Activated CD8-positive, alpha-beta memory T cell treated with anti-CD3 and anti-CD28 coated beads for 36 hours (primary cell): ENCODE measurements around the gene RAP1GDS1. TPM values are rescaled to one million over a fixed set of nuclear protein-coding genes. Genes with fewer than 3 reads are reported as not detected.
"Not testable (repeated sequence)": the region's sequence is repeated elsewhere in the genome, so short reads cannot be mapped to it uniquely, and the experiment has no call there.

Source experiments
- CTCF ChIA-PET: fragments of 350-600 bp; sonication (Branson Sonifier 250); formaldehyde crosslinking; loops from one replicate; lab custom pipeline; 2021; ENCODE audit warnings: antibody characterized with exemption; lab: Charles Lee
- POLR2A ChIA-PET: fragments of 350-600 bp; sonication (Branson Sonifier 250); formaldehyde crosslinking; loops from one replicate; lab custom pipeline; 2021; ENCODE audit warnings: antibody characterized with exemption; lab: Charles Lee
- total RNA-seq, 2 experiments: library from RNA; stranded (reverse); gene quantifications; one replicate each; pipeline ENCODE4 v1.2.3, GENCODE V29; 2021

The RAP1GDS1 gene
- total RNA-seq, 2 experiments from 2014 or later, result 56.7 to 60.7 TPM

DNA sequence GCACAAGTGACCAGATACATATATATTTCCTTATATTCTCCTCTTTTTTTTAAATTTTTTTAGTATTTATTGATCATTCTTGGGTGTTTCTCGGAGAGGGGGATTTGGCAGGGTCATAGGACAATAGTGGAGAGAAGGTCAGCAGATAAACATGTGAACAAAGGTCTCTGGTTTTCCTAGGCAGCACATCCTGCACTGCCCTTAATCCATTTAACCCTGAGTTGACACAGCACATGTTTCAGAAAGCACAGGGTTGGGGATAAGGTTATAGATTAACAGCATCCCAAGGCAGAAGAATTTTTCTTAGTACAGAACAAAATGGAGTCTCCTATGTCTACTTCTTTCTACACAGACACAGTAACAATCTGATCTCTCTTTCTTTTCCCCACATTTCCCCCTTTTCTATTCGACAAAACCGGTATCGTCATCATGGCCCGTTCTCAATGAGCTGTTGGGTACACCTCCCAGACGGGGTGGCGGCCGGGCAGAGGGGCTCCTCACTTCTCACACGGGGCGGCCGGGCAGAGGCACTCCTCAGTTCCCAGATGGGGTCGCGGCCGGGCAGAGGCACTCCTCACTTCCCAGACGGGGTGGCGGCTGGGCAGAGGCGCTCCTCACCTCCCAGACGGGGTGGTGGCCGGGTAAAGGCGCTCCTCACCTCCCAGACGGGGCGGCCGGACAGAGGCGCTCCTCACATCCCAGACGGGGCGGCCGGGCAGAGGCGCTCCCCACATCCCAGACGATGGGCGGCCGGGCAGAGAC lies 68.9 kb downstream of the RAP1GDS1 start:
- CTCF ChIA-PET, result interaction anchor here (0.7 kb wide), 1 partner anchor 120 kb away, joined by 4 read pairs; no protein-coding TSS in a partner anchor
- POLR2A ChIA-PET, result not testable (repeated sequence)

DNA sequence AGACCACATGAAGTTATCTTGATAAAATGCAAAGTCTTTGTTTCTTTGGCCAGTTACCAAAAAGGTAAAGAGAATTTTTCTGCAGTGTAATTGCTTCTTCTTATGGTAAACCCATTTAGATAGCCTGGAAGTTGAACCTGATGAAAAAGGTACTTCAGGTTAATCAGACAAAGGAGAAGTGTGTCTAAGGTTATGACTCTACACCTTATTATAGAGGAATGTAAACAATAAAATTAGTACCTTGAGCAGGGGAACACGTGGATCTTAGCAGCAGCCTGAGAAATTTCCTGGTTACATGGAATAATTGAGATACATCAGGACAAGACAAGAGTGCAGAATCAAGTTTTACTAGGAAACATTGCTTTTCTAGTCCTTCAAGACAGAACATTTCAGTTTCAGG lies 70.8 kb downstream of the RAP1GDS1 start:
- ChIA-PET POLR2A (no interaction called here), CTCF (no interaction called here)

DNA sequence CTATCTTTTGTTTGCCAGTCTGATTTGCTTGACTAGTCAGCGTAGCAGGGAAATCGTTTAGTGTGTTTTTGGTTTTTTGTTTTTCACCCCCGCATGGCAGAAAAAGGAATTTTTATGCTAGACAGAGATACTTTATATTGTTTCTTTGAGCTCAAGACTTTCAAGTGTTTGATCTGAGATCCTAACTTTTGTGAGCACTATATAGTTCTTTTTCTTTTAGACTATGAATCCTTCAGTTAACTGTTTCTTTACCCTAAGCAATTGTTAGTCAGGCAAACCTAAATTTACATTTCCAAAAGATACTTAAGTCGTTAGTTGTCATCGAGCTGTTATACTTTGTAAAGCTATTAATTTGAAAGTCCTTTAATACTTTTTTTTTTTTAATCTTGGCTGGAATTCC lies 73.3 kb downstream of the RAP1GDS1 start:
- POLR2A ChIA-PET, result no interaction called here

DNA sequence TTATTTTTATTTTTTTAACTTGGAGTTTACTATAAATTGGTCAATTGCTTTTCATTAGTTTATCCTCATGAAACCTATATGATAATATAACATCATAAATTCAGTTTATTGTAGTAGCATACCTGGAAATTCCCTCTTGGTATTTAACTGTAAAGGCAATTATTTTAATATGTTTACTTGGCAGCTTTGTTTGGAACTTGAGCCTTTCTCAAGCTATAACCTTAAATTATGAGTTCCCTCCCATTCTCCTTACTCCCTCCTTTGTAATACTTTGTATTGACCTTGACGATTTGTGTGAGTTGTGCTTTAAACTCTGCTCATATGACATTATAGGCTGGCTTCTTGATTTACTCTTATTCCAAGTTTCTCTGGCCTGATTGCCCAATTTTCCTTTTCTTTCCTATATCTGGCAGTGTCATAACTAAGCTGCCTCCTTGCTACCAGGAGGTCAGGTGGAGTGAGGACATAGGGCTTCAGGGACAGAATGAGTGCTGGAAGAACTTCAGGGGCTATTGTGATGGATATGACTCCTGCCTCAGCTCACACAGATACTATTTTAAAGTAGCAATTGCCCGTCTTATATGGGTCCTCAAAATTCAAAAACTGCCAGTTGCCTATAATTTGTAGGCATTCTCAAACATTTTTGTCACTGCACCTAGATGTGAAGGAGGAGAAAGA lies 77.7 kb downstream of the RAP1GDS1 start:
- ChIA-PET POLR2A (no interaction called here), CTCF (no interaction called here)

More for the DNA sequence above, 73.3 kb downstream of the RAP1GDS1 start:
- CTCF ChIA-PET, result interaction anchor here (0.9 kb wide), 1 partner anchor 22 kb away, joined by 3 read pairs; no protein-coding TSS in a partner anchor

DNA sequence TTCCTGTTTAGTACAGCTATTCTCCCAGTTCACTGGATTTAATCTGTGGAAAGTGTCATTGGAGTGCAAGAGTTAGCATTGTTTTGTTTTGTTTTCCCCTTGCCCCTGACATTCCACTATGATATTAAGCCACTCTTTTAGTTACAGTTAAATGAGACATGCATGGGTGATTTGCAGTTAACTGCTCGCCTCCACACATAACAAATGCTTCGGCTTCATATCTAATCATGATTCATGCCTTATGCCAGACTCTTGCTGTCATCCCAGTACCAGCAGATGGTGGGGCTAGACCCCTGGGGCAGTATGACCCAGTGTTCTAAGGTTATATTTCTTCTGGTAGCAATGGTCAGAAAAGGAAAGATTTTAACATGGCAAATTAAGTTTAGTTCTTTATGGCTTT lies 80.1 kb downstream of the RAP1GDS1 start:
- POLR2A ChIA-PET, result no interaction called here
- CTCF ChIA-PET, result no interaction called here

DNA sequence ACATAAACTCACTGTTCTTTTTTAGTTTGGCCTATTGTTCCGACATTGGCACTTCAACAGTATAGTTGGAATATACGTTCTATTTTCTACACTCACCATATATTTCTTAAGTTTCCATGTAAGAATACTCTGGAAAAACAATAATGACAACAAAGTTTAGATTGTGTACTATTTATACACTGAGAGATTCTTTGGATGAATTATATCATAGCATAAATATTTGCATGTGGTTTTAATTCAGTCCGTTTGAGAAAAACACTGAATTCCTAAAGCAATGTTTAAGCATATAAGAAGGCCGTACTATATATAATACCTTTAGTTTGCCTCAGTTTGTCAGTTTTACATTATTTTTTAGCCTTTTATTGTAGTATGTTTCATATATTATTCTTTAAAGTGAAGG lies 82.4 kb downstream of the RAP1GDS1 start:
- CTCF ChIA-PET, result no interaction called here
- POLR2A ChIA-PET, result no interaction called here

DNA sequence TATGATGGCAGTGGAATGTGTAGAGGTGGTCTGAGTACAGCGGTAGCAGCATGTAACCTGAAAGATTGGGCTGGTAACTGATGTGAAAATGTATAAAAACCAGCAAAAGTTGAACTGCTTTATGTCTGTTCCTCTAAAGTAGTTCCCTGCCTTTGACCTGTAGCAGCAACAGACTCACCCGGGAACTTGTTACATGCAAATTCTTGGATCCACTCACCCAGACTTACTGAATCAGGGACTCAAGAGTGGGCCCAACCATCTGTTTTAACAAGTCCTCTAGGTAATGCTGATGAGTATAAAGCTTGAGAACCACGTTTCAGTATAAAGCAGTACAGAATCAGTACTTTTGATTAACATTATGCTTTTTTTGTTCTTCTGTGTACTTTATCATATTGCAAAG lies 84.7 kb downstream of the RAP1GDS1 start:
- POLR2A ChIA-PET, result no interaction called here
- CTCF ChIA-PET, result no interaction called here

DNA sequence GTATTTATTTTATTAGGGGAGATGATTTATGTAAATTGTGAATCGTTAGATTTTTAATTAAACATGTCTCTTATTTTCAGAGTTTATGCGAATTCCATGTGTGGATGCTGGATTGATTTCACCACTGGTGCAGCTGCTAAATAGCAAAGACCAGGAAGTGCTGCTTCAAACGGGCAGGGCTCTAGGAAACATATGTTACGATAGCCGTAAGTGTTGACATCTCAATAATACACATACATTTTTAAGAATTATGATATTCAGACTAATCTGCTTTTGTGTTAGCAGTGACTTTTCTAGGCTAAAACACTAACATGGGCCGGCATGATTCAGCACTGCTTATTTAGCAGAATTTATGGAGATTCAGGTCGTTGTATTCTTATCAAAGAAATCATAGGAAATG lies 91.2 kb downstream of the RAP1GDS1 start:
- POLR2A ChIA-PET, result no interaction called here
- CTCF ChIA-PET, result no interaction called here

DNA sequence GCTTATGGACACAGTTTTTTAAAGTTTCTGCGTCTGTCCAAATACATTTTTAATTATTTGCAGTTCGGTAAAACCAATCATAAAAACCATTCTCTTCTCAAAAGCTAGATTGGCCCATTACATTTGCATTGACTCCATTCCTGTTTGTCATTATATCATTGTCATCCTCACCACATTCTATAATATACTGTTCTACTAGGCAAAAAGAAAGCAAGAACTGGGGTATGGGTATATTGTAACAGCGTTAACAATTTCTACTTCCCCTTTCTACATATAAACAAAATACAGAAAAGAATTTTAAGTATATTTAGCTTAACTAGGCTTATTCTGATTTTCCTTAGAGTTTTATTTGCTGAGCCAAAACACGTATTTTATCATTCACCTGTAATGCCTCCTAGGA lies 91.8 kb downstream of the RAP1GDS1 start:
- POLR2A ChIA-PET, result no interaction called here
- CTCF ChIA-PET, result interaction anchor here (0.6 kb wide), 1 partner anchor 481 kb away, joined by 3 read pairs; no protein-coding TSS in a partner anchor

DNA sequence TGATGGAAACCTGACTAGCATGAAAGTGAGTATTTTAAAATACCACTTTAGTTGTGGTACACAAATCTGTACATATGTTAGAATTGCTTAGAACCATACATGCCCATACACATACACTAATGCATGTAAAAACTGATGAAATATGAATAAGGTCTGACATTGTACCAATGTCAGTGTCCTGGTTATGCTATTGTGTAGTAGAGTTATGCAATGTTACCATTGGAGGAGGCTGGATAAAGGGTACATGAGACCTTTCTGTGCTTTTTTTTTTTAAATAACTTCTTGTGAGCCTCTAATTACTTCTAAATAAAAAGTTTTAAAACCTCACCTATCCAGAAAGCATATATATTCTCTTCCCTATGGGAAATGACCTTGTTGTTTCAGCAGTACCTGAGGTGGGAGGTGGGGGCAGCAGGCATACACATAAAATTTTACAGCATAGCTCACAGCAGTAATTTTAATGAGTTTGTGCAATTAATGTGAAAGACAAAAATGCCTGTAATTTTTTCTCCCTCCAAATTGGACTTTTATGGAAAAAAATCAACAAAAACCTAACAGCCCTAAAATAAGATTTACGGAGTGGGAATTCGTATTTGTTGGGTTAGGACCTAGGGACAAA lies 97.6 kb downstream of the RAP1GDS1 start:
- CTCF ChIA-PET, result no interaction called here

DNA sequence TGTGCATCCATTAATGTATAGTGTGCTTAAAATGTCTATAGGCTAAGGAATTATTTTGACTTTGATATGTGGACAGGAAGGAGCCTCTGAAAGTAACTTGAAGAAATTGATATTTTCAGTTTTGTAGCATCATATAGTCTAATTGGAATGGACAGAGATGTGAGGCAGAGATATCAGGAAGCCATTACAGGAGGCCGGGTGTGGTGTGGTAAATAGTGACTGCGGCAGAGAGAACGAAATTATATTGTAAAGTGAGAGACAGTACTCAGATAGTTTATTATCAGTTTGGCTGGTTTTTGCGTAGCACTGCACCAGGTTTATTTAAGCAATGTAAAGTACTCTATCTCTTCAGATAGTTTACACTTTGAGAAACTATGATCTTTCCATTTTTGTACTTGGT lies 98.5 kb downstream of the RAP1GDS1 start:
- ChIA-PET POLR2A (no interaction called here), CTCF (no interaction called here)

More for the DNA sequence above, 97.6 kb downstream of the RAP1GDS1 start:
- POLR2A ChIA-PET, result no interaction called here

DNA sequence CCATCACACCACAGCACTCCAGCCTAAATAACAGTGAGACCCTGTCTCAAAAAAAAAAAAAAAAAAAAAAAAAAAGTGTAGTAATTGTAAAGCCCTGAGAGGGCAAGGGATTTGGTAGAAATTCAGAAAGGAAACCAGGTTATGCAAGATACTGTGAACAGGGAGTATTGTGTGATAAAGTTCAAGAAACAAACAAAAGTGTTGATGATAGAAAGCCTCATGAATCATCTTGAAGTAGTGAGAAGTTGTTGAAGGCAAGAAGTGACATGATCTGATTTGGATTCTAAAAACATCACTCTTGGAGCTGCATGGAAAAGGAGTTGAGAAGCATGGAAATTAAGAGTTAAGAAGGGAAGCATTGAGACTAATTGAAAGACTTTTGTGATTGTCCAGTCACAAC lies 102.2 kb downstream of the RAP1GDS1 start:
- ChIA-PET POLR2A (no interaction called here), CTCF (no interaction called here)

DNA sequence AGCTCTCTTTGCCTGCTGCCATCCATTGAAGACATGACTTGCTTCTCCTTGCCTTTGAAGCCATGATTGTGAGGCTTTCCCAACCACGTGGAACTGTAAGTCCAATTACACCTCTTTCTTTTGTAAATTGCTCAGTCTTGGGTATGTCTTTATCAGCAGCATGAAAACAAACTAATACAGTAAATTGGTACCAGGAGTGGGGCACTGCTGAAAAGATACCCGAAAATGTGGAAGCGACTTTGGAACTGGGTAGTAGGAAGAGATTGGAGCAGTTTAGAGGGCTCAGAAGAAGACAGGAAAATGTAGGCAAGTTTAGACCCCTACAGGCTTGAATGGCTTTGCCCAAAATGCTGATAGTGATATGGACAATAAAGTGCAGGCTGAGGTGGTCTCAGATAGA lies 105.1 kb downstream of the RAP1GDS1 start:
- CTCF ChIA-PET, result interaction anchor here (0.6 kb wide), 1 partner anchor 167 kb away, joined by 3 read pairs; no protein-coding TSS in a partner anchor
- POLR2A ChIA-PET, result not testable (repeated sequence)

DNA sequence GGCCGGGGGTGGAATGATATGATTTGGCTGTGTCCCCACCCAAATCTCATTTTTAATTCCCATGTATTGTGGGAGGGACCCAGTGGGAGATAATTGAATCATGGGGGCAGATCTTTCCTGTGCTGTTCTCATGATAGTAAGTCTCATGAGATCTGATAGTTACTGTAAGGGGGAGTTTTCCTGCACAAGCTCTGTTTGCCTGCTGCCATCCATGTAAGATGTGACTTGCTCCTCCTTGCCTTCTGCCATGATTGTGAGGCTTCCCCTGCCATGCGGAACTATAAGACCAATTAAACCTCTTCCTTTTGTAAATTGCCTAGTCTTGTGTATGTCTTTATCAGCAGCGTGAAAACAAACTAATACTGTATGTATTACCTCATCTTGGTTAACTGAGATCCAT lies 106.8 kb downstream of the RAP1GDS1 start:
- CTCF ChIA-PET, POLR2A ChIA-PET: not testable (repeated sequence)

DNA sequence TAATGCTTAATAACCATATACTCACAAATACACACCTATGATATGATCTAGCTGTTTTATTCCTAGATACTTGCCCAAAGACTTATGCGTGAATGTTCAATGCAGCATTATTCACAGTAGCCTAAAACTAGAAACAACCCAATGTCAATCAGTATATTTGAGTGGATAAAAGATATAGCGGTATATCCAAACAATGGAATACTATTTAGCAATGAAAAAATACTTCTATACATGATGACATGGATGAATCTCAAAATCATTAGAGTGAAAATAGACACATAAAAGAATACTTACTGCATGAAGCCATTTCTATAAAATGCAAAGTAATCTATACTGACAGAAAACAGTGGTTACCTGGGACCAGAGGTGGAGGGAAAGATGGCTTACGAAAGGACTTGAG lies 108.1 kb downstream of the RAP1GDS1 start:
- ChIA-PET CTCF (no interaction called here), POLR2A (no interaction called here)

DNA sequence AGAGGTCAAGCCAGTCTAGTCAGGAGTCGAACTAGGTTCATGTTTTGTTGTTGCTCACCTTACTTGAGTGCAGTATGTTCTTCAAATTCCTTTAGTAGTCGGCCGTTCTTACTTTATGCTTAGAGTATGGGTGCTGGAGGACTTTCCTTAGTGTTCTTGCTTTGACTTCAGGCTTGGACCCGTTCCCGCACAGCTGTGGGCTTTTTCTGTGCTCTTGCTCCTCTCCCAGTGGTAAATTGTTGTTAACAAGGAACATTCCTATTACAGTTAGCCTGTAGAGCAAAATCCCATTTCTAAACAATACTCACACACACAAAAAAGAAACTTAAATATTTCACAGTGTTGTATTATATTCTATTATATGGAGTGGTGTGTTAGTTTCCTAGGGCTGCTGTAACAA lies 113.5 kb downstream of the RAP1GDS1 start:
- POLR2A ChIA-PET, result no interaction called here
- CTCF ChIA-PET, result no interaction called here

DNA sequence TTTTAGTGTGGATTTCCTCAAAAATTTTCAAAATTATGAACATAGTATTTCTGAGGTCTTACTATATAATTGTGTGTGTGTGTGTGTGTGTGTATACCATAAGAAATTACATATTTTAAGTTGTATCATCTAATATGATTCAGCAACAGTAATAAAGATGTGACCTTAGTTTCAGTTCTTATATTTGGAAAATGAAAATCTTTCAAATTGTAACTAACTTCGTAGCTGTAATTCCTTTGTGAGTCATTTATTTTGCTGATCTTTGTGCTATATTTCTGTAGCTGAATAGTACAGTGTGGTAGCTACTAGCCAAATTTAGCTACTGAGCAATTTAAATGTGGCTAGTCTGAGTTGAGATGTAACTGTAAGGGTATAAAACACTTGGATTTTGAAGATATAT lies 116.4 kb downstream of the RAP1GDS1 start:
- ChIA-PET POLR2A (no interaction called here), CTCF (no interaction called here)

DNA sequence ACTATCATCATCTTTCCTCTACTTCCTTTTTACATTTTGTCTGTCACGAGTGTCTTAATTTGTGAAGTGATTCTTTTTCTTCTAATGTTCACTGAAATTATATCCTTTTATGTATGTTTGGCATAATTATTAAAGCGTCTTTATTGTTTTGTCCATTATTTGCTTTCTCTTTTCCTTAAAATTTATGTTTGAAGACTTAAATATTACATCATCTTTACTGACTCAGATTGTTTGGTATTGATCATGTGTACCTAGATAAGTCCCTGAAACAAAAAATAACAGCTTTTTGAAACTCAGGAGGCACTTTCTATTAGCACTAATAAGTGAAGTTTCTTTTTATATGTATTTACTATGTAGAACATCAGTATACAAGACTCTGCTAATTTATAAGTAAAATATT lies 120.1 kb downstream of the RAP1GDS1 start:
- CTCF ChIA-PET, result no interaction called here

DNA sequence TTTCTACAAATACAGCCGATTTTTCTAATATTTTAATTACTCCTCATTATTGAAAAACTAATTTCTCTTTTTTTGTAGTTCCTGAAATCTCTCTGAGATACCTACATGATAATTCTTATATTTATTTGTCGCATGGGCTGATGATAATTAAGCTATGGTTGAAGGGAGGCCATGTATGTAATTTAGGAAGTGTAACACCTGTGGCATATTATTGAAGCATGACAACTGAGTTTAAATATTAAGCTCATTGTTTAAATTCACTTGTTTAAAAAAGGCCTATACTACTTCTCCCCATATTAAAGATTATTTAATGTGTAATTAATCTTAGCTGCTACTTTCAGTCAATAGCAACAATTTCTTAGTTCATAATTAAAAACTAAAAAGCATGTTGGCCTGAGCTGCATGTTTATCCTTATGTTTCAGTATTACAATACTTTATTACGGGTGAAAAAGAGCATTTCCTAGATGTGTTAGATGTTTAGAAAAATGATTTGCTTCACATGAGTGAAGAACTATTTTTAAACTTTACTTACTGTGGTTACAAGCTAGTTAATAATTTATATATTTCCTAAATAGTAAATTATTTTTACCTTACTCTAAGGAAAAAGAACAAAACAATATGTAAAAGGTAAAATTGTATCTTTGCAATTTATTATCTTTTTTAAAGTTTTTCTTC lies 122.4 kb downstream of the RAP1GDS1 start:
- CTCF ChIA-PET, result no interaction called here
- POLR2A ChIA-PET, result no interaction called here

More for the DNA sequence above, 120.1 kb downstream of the RAP1GDS1 start:
- POLR2A ChIA-PET, result interaction anchor here (0.5 kb wide), 1 partner anchor 11 kb away, joined by 3 read pairs; no protein-coding TSS in a partner anchor

DNA sequence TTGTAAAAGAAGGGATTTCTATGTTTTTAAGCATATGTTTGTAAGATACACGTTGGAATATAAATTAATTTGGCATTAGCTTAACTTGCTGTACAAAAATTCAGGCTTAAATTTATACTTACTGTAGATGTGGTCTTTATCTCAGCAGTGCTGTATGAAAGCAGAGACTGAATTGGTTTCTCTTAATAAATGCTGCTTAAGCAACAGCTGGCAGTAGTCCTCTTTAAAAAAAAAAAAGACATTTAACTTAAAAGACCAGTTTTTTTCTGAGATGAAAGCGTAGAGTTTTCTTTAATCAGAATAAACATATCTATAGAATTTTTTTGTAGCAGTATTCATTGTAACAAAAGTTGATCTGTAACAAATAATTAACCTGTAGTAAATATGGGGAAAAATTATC lies 124.6 kb downstream of the RAP1GDS1 start:
- ChIA-PET CTCF (no interaction called here), POLR2A (no interaction called here)
